DMS79 (cell line): ENCODE data around the gene CNTFR.

Source experiments
- DNase-seq: peaks from one replicate; lab custom pipeline; 2025; lab: John Stamatoyannopoulos, UW

The CNTFR gene

GRCh38 chr9:34572092-34572491 lies 17.4 kb downstream of the CNTFR start:
- no peak for DNase-seq

GRCh38 chr9:34571481-34571810 lies 18.1 kb downstream of the CNTFR start:
- no peak for DNase-seq

- no peak for DNase-seq
Observed at GRCh38 chr9:34570809-34571480, 18.6 kb downstream of the CNTFR start.

GRCh38 chr9:34570376-34570775 lies 19.1 kb downstream of the CNTFR start:
- no peak for DNase-seq

GRCh38 chr9:34568774-34569173 lies 20.8 kb downstream of the CNTFR start:
- DNase-seq, result no peak

GRCh38 chr9:34568133-34568532 lies 21.4 kb downstream of the CNTFR start:
- DNase-seq, result no peak

- no peak for DNase-seq
Observed at GRCh38 chr9:34566972-34567371, 22.6 kb downstream of the CNTFR start.

GRCh38 chr9:34566322-34566721 lies 23.2 kb downstream of the CNTFR start:
- no peak for DNase-seq

GRCh38 chr9:34565856-34566255 lies 23.7 kb downstream of the CNTFR start:
- no peak for DNase-seq

- no peak for DNase-seq
Observed at GRCh38 chr9:34564617-34565016, 24.9 kb downstream of the CNTFR start.

GRCh38 chr9:34563262-34563661 lies 26.3 kb downstream of the CNTFR start:
- no peak for DNase-seq

GRCh38 chr9:34562135-34562745 lies 27.3 kb downstream of the CNTFR start:
- no peak for DNase-seq

- DNase-seq, result no peak
Observed at GRCh38 chr9:34560599-34561214, 28.8 kb downstream of the CNTFR start.

- no peak for DNase-seq
Observed at GRCh38 chr9:34559624-34560455, 29.7 kb downstream of the CNTFR start.

- DNase-seq, result no peak
Observed at GRCh38 chr9:34558919-34559623, 30.5 kb downstream of the CNTFR start.

GRCh38 chr9:34558364-34558763 lies 31.2 kb downstream of the CNTFR start:
- DNase-seq, result no peak

- no peak for DNase-seq
Observed at GRCh38 chr9:34557426-34558321, 31.9 kb downstream of the CNTFR start.

GRCh38 chr9:34556949-34557348 lies 32.6 kb downstream of the CNTFR start:
- no peak for DNase-seq

- no peak for DNase-seq
Observed at GRCh38 chr9:34555936-34556525, 33.5 kb downstream of the CNTFR start.

- DNase-seq, result no peak
Observed at GRCh38 chr9:34555500-34555899, 34.0 kb downstream of the CNTFR start.

- DNase-seq, result peak; percentile 70
Observed at GRCh38 chr9:34555002-34555348, 34.5 kb downstream of the CNTFR start.
